ELF-1 (cell line): ENCODE data around the gene OR10V1.
A peak's percentile ranks its signal among the peaks of the same experiment; 100 is the strongest.
"Not testable (repeated sequence)": the region's sequence is repeated elsewhere in the genome, so short reads cannot be mapped to it uniquely, and the experiment has no call there.

Source experiments
- DNase-seq: peaks from one replicate; pipeline ENCODE4 v3.0.0-alpha.2; 2016; ENCODE audit warnings: low read depth, low spot score

The OR10V1 gene

GRCh38 chr11:59710136-59710847 lies 3.4 kb downstream of the OR10V1 start:
- no peak for DNase-seq

DNA sequence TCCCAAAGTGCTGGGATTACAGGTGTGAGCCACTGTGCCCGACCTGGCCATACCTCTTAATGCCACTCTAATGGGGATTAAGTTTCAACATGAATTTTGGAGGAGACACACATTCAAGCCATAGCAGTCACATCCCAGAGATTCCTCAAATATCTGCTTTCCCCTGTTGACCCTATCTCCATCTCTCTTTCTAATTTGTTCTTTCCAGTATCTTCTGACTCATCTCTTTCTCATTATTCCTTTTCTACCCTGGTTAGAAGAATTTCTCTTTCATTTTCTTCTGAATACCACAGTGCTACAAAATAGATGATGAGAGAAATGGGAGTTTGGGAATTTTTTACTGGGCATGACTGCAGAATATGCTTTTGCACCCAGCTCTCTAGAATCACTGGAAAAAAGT lies 5.1 kb downstream of the OR10V1 start:
- DNase-seq = no peak

- DNase-seq = no peak
Observed at GRCh38 chr11:59707371-59707770, 6.3 kb downstream of the OR10V1 start.

GRCh38 chr11:59706518-59707285 lies 6.9 kb downstream of the OR10V1 start:
- DNase-seq = peak; percentile 29

- DNase-seq = no peak
Observed at GRCh38 chr11:59705294-59705693, 8.4 kb downstream of the OR10V1 start.

DNA sequence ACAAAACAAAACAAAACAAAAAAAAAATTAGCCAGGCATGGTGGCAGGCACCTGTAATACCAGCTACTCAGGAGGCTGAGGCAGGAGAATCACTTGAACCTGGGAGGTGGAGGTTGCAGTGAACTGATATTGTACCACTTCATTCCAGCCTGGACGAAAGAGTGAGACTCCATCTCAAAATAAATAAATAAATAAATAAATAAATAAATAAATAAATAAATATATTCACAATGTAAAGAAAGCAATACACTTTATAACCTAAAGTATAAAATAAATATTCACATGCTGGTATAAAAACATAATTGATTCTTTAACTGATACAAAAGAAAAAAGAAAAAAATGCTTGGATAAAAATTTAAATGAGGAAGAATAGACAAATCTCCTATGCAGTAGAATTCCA lies 10.1 kb downstream of the OR10V1 start:
- not testable (repeated sequence) for DNase-seq

- DNase-seq = not testable (repeated sequence)
Observed at GRCh38 chr11:59700157-59700556, 13.5 kb downstream of the OR10V1 start.

DNA sequence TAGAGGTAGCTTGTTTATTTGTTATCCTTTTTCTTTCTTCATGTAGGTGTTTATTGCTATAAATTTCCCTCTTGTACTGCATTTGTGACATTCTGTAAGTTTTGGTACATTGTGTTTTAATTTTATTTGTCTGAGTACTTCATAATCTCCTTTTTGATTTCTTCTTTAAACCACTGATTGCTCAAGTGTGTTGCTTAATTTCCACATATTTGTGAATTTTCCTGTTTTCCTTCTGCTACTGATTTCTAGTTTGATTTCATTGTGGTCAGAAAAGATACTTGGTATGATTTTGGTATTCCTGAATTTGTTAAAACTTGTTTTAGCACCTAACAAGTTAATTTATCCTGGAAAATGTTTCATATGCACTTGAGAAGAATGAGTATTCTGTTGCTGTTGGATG lies 15.1 kb downstream of the OR10V1 start:
- no peak for DNase-seq

- DNase-seq = no peak
Observed at GRCh38 chr11:59692915-59693314, 20.7 kb downstream of the OR10V1 start.

DNA sequence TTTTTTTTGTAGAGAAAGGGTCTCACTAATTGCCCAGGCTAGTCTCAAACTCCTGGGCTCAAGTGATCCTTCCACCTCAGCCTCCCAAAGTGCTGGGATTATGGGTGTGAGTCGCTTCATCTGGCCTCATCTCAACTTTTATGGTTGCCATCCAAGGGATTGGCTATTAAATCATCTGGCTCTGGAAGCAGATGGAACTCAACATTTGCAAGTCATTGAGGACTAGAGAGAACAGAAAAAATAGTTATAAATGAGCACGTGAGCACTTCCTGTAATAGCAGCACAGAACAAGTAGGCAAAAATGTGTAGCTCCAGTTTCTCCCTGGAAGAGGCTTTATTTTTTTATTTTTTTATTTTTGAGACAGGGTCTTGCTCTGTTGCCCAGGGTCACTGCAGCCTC lies 22.5 kb downstream of the OR10V1 start:
- DNase-seq = no peak

GRCh38 chr11:59689015-59689414 lies 24.6 kb downstream of the OR10V1 start:
- DNase-seq = no peak

- DNase-seq = peak; percentile 28
Observed at GRCh38 chr11:59681260-59681725, 32.4 kb downstream of the OR10V1 start.

DNA sequence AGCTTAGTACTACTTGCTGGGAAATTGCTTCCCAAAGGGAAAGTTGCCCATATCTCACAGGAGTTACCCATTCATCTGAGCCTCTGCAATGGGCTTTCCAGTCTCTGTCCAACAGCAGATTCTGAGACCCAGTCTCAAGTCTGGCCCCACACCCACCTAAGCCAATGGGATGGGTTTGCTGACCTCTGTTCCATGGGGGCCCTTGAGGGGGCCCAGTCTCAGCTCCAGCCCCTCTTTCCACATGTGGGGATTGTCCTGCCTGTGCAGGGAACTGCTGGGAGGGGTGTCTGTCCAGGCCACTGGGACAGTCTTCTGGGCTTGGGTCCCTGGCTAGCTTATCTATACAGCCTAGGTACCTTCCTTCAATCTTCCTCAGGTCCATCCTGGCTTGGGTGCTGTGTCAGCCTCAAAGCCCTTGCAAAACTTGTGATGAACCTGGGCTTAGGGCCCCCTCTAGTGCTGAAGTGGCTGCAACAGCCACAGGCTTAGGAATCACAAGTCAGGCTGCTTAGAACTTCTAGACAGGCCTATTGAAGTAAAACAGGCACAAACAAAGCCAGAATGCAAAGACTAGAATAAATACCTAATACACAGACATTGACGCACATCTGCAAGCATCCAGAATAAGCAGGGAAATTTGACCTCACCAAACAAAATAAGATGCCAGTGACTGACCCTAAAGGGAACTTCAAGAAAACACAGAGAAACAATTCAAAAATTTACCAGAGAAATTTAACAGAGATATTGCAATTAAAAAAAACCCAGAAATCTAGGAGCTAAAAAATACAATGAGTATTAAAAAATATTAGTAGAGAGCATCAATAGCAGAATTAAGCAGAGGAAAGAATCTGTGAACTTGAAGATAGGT lies 33.1 kb downstream of the OR10V1 start:
- peak; percentile 88 for DNase-seq

DNA sequence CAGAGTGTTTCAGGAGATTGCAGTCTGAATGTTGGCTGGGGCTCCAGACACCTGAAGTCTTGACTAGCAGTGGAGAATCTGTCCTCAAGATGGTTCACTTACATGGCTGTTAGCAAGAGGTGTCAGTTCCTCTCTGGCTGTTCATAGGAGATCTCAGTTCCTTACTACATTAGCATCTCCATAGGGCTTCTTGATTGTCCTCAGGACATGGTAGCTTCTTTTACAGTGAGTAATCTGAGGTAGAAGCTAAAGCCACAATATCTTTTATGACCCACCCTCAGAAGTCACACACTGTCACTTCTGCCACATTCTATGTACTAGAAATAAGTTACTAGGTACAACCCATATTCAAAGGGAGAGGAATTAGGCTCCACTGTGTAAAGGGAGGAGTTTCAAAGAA lies 34.3 kb downstream of the OR10V1 start:
- DNase-seq = no peak

DNA sequence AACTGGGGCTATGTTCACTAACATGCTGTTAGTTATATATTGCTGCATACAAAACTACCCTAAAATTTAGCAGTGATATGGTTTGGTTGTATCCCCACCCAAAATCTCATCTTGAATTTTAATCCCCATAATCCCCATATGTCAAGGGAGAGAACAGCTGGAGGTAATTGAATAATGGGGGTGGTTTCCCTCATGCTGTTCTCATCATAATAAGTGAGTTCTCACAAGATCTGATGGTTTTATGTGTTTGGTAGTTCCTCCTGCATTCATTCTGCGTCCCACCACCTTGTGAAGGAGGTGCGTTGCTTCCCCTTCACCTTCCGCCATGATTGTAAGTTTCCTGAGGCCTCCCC lies 34.9 kb downstream of the OR10V1 start:
- DNase-seq = no peak

DNA sequence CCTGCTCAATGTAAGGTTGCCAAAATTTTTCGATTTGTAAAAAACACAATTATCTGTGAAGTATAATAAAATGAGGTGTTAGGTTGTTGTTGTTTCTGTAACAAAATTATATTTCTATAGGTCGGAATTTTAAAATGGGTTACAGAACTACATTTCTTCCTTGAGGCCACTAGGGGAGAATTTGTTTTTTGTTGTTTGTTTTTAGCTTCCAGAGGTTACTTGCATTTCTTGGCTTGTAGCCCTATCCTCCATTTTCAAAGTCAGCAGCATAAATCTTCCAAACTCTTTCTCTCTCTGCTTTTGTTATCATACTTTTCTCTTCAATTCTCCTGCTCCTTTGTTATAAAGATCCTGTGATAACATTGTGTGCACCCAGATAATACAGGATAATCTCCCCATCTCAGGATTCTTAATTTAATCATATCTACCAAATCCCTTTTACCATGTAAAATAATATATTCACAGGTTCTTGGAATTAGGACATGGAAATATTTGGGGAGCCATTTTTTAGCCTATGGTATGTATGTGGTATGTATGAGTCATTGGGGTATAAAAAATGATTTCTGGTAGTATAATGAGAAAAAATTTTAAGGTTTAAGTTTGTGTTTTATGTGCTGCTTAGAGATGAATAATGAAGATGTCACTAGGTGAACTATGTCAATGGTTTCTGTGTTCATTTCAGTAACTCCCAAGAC lies 35.4 kb downstream of the OR10V1 start:
- DNase-seq = no peak

DNA sequence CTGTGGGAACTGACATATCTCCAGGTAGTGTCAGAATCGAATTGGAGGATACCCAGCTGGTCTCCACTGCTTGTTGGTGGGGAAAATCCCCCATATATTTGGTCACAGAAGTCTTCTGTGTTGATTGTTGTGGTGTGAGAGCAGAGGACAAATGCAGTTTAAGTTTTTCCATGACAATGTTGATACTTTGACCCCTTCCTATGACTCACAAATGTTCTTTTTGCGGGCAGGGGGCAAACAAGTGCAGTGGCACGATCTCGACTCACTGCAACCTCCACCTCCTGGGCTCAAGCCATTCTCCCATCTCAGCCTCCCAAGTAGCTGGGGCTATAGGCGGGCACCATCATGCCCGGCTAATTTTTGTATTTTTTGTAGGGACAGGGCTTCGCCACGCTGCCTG lies 37.4 kb downstream of the OR10V1 start:
- no peak for DNase-seq

DNA sequence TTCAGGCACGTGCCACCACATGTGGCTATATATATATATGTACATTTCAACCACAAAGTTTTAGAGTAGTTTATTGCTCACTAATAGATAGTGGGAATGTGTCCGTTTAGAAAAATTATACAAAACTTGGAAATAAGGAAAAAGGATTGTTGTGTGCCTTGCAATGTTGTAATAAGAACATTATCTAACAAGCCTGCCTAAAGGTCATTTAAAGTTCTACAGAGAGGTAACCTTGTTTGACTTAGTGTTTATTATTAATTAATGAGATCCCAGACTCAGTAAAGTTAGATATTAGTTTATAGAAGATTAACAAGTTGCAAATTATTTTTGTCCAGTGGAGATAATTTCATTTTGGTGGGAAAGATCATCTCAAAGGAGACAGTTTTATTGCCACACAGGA lies 39.4 kb downstream of the OR10V1 start:
- no peak for DNase-seq

GRCh38 chr11:59673291-59673690 lies 40.4 kb downstream of the OR10V1 start:
- DNase-seq = no peak

DNA sequence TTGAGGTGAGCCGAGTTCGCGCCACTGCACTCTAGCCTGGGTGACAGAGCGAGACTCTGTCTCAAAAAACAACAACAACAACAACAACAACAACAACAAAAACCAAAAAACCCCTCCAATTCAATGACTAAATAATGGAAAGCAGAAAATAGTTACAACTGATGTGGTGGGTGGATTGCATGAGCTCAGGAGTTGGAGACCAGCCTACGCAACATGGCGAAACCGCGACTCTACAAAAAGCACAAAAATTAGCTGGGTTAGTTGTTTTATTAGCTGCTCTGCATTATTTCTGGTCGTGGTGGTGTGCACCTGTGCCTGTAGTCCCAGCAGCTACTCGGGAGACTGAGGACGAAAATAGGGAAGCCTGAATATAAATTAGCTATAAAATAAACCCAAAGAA lies 42.2 kb downstream of the OR10V1 start:
- DNase-seq = no peak

GRCh38 chr11:59669611-59670009 lies 44.0 kb downstream of the OR10V1 start:
- DNase-seq = no peak
